Dermis blood vessel endothelial cell (primary cell): Measurements from ENCODE around the gene WNT7B. TPM values are rescaled to one million over a fixed set of nuclear protein-coding genes. Genes with fewer than 3 reads are reported as not detected.
A peak's percentile ranks its signal among the peaks of the same experiment; 100 is the strongest.

Experiments used
- DNase-seq: peaks from one replicate; pipeline ENCODE4 v3.0.0; 2010
- total RNA-seq: library from RNA; depleted of rRNA; stranded (reverse); fragments of >200 nt; gene quantifications from 2 replicates; pipeline ENCODE4 v1.2.3, GENCODE V29; 2014

Gene WNT7B
- not detected in 2 replicates for total RNA-seq

GRCh38 chr22:45977003-45977411 is at the start of gene WNT7B:
TSS of gene WNT7B (minus strand) at chr22:45977162. CDS start at chr22:45976754, 408 bp downstream.
- DNase-seq, result no peak

GRCh38 chr22:46025973-46026898 is 49.3 kb upstream of the WNT7B start:
- no peak for DNase-seq

- DNase-seq, result no peak
Observed at GRCh38 chr22:46025225-46025972, 48.4 kb upstream of the WNT7B start.

- DNase-seq, result no peak
Observed at GRCh38 chr22:46024136-46024840, 47.3 kb upstream of the WNT7B start.

GRCh38 chr22:46023558-46023981 is 46.6 kb upstream of the WNT7B start:
- peak; percentile 84 for DNase-seq

GRCh38 chr22:46022881-46023512 is 46.0 kb upstream of the WNT7B start:
- no peak for DNase-seq

GRCh38 chr22:46021577-46021976 is 44.6 kb upstream of the WNT7B start:
- DNase-seq, result no peak

GRCh38 chr22:46019351-46019750 is 42.4 kb upstream of the WNT7B start:
- DNase-seq, result no peak

- no peak for DNase-seq
Observed at GRCh38 chr22:46018859-46019258, 41.9 kb upstream of the WNT7B start.

GRCh38 chr22:46017166-46017565 is 40.2 kb upstream of the WNT7B start:
- no peak for DNase-seq

GRCh38 chr22:46013460-46014416 is 36.8 kb upstream of the WNT7B start:
- peak; percentile 95 for DNase-seq

- DNase-seq, result no peak
Observed at GRCh38 chr22:46012881-46013281, 35.9 kb upstream of the WNT7B start.

- DNase-seq, result no peak
Observed at GRCh38 chr22:46012182-46012880, 35.4 kb upstream of the WNT7B start.

GRCh38 chr22:46011627-46012181 is 34.7 kb upstream of the WNT7B start:
- no peak for DNase-seq

- DNase-seq, result no peak
Observed at GRCh38 chr22:46010951-46011626, 34.1 kb upstream of the WNT7B start.

- DNase-seq, result peak; percentile 16
Observed at GRCh38 chr22:46010207-46010867, 33.4 kb upstream of the WNT7B start.

GRCh38 chr22:46009730-46010129 is 32.8 kb upstream of the WNT7B start:
- DNase-seq, result no peak

- peak; percentile 15 for DNase-seq
Observed at GRCh38 chr22:46008836-46009596, 32.1 kb upstream of the WNT7B start.
